KOPT-K1 (cell line): ENCODE data around the gene GNB1L.
"Not testable (repeated sequence)": the region's sequence is repeated elsewhere in the genome, so short reads cannot be mapped to it uniquely, and the experiment has no call there.

ENCODE experiments used
- H3K27ac ChIP-seq: fragments of 200-600 bp; sonication (generic); 2 replicates; pipeline ENCODE4 v1.5.1; 2016; ENCODE audit warnings: antibody characterized with exemption, mild to moderate bottlenecking, low read depth, low read length; ENCODE audit not compliant: poor library complexity, severe bottlenecking
- H3K36me3 ChIP-seq: fragments of 200-600 bp; sonication (generic); 2 replicates; pipeline ENCODE4 v1.5.1; 2017; ENCODE audit warnings: antibody characterized with exemption, mild to moderate bottlenecking, low read length, moderate library complexity; ENCODE audit not compliant: insufficient read depth
- H3K9me3 ChIP-seq: fragments of 200-600 bp; sonication (generic); 2 replicates; pipeline ENCODE4 v1.5.1; 2017; ENCODE audit warnings: antibody characterized with exemption, low read length, mild to moderate bottlenecking; ENCODE audit not compliant: insufficient read depth, poor library complexity, severe bottlenecking

The GNB1L gene

GRCh38 chr22:19789406-19789805 lies 65.3 kb downstream of the GNB1L start:
- Histone ChIP-seq H3K27ac (no peak overlapping the region), H3K9me3 (peaks cover 38% of the 10 kb centered on the region), H3K36me3 (peaks cover 67% of the 10 kb centered on the region)

GRCh38 chr22:19788661-19789225 lies 65.9 kb downstream of the GNB1L start:
- H3K27ac ChIP-seq = no peak overlapping the region
- H3K9me3 ChIP-seq = peaks cover 38% of the 10 kb centered on the region
- H3K36me3 ChIP-seq = peaks cover 60% of the 10 kb centered on the region

GRCh38 chr22:19787849-19788141 lies 66.9 kb downstream of the GNB1L start:
- Histone ChIP-seq H3K9me3 (peaks cover 32% of the 10 kb centered on the region), H3K27ac (no peak overlapping the region), H3K36me3 (peaks cover 59% of the 10 kb centered on the region)

- Histone ChIP-seq H3K9me3 (peaks cover 26% of the 10 kb centered on the region), H3K27ac (no peak overlapping the region), H3K36me3 (peaks cover 53% of the 10 kb centered on the region)
Measured at GRCh38 chr22:19786959-19787848, 67.5 kb downstream of the GNB1L start.

GRCh38 chr22:19786264-19786585 lies 68.4 kb downstream of the GNB1L start:
- peaks cover 17% of the 10 kb centered on the region for H3K9me3 ChIP-seq
- H3K27ac ChIP-seq = no peak overlapping the region
- H3K36me3 ChIP-seq = peaks cover 44% of the 10 kb centered on the region

GRCh38 chr22:19785461-19786263 lies 69.0 kb downstream of the GNB1L start:
- peaks cover 11% of the 10 kb centered on the region for H3K9me3 ChIP-seq
- H3K36me3 ChIP-seq = peaks cover 40% of the 10 kb centered on the region
- H3K27ac ChIP-seq = no peak overlapping the region

- H3K9me3 ChIP-seq = peaks cover under 1% of the 10 kb centered on the region
- H3K27ac ChIP-seq = no peak overlapping the region
- H3K36me3 ChIP-seq = peaks cover 29% of the 10 kb centered on the region
Measured at GRCh38 chr22:19784384-19785175, 70.1 kb downstream of the GNB1L start.

- no peaks in the 10 kb centered on the region for H3K9me3 ChIP-seq
- H3K27ac ChIP-seq = no peak overlapping the region
- peaks cover 22% of the 10 kb centered on the region for H3K36me3 ChIP-seq
Measured at GRCh38 chr22:19783586-19784383, 70.9 kb downstream of the GNB1L start.

- no peaks in the 10 kb centered on the region for H3K9me3 ChIP-seq
- peaks cover 10% of the 10 kb centered on the region; the same call in 1 of the 2 replicates for H3K36me3 ChIP-seq
- H3K27ac ChIP-seq = no peak overlapping the region
Measured at GRCh38 chr22:19782533-19782932, 72.1 kb downstream of the GNB1L start.

GRCh38 chr22:19779685-19780268 lies 74.9 kb downstream of the GNB1L start:
- Histone ChIP-seq H3K36me3 (no peaks in the 10 kb centered on the region), H3K9me3 (no peaks in the 10 kb centered on the region), H3K27ac (no peak overlapping the region)

GRCh38 chr22:19779011-19779421 lies 75.7 kb downstream of the GNB1L start:
- no peaks in the 10 kb centered on the region for H3K9me3 ChIP-seq

GRCh38 chr22:19777192-19777591 lies 77.5 kb downstream of the GNB1L start:
- not testable (repeated sequence) for H3K36me3 ChIP-seq, H3K9me3 ChIP-seq, H3K27ac ChIP-seq

More at GRCh38 chr22:19779011-19779421, 75.7 kb downstream of the GNB1L start:
- no peaks in the 10 kb centered on the region for H3K36me3 ChIP-seq
- H3K27ac ChIP-seq = no peak overlapping the region

- Histone ChIP-seq H3K9me3 (no peaks in the 10 kb centered on the region), H3K36me3 (no peaks in the 10 kb centered on the region), H3K27ac (no peak overlapping the region)
Measured at GRCh38 chr22:19776433-19777031, 78.1 kb downstream of the GNB1L start.
